Activated CD4-positive, alpha-beta T cell treated with anti-CD3 and anti-CD28 coated beads, Interleukin-2, Interleukin-4, amounts not matched to agents 100 ng/mL and 50 ng/mL, durations not matched to agents 16 hours and 8 hours (primary cell): ENCODE measurements around the gene SLC20A1.

ENCODE experiments used
- DNase-seq: peaks from one replicate; pipeline ENCODE4 v3.0.0-alpha.2; 2020; ENCODE audit warnings: low spot score

The SLC20A1 gene

DNA sequence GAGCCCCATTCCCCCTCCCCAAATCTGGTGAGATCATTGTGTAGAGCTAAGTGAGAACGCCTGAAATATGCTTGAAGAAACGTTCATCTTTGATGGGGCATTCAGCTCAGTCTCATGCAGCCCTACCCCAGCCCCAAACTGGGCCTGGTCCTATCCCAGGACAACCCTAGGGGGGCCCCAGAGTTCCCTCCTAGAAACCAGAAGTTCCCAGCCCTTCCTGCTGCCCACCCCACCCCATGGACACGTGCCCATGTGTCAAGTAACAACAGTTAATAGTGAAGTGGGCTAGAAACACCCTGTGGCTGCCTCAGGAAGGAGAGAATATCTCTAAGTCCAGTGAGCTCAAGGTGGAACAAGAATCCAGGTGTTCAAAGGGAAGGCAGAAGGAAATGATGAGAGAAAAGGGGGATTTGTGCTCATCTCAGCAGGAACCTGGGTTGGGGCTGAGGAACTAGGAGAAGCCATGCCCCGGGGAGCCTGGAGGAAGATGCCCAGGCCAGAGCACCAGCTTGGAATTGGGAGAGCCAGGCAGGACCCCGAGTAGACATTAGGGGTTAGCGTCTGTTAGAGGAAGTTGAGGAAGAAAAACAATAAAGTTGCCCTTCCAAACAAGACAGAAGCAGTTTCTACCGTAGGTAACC lies 20.1 kb upstream of the SLC20A1 start:
- DNase-seq = no peak

DNA sequence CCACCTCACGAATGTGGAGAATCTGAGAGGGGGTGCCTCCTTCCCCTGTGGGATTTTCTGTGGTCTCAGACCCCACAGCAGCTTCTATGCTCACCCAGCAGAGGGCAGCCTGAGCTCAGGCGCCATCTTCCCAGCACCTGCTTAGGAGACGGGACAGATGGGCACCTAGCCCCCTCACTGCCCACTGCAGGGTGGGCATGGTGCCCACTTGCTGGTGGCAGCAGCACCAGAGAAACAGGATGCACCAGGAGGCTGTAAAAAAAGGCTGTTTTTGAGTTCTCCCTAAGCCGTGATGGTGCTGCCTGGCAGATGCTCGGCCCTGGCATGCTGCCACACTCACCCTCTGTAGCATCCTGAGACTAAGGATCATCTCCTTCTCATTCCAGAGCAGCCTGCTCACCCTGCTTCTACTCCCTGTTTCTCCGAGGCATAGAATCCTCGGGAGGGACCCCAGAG lies 19.1 kb upstream of the SLC20A1 start:
- peak; percentile 67 for DNase-seq

DNA sequence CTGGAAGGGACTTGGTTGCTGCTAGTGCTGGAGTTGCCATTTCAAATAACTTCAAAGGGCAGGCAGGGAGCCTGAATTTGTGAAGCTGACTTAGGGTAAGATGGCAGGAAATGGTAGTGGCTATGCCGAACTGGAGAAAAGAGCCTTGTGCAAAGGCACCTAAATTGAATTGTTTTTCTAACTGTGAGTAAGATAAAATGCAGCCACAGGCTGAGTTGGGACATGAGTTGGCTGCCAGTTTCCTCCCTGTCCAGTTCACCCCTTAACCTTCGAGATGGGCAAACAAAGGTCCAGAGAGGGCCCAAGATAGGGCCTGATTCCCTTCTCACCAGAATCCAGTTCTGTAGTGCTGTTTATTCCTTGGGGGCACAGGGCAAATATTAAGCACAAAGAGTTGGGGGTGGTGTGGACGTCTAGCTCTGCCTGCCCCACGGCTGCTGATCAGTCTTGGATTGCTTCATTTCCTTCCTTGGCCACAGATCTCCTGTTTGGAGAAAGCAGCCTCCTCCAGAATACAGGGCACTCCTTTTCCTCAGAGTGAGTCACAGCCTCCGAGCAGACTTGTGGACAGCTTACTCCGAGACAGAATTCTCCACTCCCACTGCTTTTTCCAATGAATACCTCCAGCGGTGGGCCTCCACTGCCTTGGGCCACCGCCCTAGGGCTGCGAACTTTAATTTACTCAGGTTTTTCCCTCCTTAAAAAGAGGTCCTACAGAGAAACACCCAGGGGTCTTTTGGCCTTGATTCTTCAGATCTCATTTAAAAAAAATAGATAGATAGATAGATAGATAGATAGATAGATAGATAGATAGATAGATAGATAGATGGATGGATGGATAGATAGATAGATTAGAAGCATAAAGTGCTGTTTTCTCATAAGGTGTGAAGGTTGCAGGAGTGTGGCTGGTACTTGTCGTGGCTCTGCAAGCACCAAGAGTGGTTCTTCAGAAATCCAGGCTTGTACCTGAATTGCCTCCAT lies 18.4 kb upstream of the SLC20A1 start:
- DNase-seq = no peak

DNA sequence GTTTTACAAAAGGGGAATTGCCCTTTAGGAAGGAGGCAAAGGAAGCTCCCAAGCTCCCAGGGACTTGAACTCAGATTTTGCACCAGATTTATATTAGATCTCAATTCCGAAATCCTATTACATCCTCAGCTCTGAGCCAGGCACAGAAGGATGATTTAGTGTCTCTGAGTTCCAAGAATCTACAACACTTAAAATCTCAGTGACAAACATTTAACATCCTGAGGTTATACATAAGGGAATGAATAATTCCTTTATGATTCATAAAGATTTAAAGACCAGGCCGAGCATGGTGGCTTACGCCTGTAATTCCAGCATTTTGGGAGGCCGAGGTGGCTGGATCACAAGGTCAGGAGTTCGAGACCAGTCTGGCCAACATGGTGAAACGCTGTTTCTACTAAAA lies 16.5 kb upstream of the SLC20A1 start:
- DNase-seq = no peak

DNA sequence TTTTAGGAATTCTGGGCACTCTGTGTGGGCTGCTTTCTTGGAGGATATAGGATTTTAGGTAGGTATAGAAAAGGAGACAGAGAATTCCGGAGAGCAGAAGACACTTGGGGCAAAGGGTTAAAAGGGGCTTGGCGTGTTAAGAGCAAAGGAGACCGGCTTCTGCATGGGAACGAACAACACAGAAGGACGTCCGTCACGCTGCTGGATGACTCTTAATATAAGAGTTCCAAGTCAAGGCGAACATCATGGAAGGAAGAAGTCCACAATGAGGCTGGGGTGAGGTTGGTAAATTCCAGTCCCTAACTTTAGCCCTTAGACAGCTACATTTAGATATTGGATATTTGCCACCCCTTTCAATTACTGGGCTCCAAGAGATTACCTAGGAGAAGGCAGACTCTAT lies 15.9 kb upstream of the SLC20A1 start:
- DNase-seq = no peak

DNA sequence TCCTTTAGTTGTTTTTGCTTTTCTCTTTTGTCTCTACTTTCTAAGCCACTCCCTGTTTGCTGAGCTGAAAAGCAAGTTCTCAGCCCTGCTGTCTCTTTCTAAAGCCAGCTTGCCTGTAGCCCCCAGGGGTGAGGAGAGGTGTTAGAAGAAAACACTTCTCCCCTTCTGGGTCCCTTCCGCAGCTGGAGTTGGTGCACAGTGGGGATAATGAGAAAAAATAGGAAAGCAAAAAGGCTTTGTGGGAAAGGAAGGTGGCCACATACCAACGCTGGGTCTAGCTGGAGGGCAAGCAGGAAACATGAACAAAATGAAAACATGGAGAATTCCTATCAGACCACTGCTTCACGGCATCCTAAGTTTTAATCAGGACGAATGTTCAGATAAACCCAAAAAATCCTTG lies 15.5 kb upstream of the SLC20A1 start:
- no peak for DNase-seq

DNA sequence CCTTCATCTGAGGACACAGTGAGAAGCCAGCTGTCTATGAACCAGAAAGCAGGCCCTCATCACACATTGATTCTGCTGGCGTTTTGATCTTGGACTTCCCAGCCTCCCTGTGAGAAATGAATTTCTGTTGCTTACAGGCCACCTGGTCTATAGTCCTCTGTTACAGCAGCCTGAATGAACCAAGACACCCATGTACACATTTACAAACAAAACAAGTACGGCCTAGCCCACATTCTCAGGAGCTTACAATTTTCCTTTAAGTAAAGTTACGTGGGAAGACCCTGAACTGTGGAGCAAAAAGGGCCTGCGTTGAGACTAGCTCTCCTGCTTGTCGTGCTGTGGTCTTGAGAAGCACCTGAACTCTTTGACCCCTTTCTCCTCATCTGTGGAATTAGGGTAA lies 12.0 kb upstream of the SLC20A1 start:
- no peak for DNase-seq

DNA sequence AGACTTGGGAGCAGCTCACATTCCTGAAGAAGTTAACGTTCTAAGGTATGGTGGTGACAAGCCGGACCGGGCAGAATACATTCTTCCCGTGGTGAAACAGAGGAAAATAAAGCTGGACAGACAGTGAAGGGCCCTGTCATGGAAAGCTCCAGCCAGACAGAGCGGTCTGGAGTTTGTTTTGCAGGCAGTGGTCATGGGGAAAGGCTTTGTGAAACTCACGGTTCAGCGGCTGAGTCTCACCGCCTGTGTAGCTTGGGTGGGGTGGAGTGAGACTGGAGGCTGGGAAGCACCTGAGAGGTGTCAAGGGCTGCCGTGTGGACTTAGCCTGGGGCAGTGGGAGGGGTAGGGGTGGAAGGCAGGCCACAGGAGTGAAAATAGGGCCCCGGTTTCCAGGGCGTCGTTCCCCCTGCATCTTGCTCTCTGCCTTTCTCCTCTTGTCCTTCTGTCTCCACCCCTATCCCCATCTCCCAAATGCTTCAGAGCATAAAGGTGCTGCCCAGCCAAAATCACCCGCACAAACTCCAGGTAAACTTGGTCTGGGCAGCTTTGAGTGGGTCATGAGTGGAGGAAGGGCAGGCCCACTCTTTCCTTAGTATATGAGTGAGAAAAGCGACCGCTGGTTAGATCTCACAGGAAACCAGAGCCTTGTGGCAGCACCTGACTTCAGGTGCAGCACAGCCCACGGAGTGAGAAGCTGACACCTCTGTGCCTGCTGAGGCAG lies 11.4 kb upstream of the SLC20A1 start:
- DNase-seq = no peak

DNA sequence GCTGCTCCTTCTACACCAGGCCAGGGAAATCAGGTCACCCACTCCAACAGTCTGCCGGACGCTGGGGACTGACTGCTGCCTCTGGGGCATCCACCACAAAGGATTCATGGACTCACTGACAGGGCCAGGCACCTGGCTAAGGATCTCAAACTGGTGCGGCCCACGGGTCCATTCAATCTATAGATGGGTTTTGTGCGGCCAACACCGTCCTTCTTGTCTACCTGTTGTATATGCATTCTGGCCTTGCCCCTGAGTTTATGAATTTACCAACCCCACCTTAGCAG lies 10.9 kb upstream of the SLC20A1 start:
- DNase-seq = no peak

DNA sequence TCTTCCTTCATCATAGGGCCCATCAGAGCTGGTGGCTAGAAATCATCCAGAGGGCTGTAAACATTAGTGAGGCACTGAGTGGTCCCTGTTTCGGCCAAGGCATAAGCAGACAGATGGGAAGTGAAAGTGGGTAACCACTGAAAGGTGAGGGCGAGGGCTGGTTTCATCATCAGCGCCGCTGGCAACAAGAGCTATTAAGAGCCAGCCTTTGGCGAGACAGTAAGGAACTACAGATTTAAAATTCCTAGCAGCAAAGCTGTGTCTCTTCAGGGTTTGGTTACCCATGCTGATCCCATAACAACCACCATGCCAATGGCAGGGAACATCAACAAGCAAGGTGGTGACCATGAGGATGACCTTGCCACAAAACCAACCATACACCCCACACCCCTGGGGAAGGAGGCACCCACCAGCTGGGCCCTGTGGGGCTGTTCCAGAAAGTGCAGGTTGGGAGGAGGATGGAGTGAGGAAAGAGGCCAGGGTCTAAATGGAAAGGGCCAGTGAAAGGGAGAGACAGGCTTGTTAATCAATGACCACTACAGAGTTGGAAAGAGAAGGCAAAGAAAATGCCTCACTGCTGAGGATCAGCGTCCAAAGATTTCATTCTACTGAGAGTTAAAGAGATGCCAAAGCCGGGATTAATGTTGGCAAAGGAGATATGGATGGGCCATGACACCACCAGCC lies 9.0 kb upstream of the SLC20A1 start:
- DNase-seq = no peak

DNA sequence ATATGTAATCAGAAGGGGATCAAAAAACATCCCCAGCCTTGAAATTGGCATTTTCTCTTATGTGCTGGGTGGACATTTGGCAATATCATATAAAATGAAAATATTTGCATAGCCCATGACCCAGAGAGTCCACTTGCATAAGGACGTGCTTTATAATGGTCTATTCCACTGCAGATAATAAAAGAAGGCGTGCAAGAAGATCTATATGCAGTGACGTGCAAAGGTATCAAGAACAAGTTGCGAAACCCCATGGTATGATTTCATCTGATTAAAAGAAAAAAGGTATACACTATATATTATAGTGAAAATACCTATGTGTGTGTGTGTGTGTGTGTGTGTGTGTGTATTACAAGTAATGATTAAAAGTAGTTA lies 8.5 kb upstream of the SLC20A1 start:
- DNase-seq = no peak

DNA sequence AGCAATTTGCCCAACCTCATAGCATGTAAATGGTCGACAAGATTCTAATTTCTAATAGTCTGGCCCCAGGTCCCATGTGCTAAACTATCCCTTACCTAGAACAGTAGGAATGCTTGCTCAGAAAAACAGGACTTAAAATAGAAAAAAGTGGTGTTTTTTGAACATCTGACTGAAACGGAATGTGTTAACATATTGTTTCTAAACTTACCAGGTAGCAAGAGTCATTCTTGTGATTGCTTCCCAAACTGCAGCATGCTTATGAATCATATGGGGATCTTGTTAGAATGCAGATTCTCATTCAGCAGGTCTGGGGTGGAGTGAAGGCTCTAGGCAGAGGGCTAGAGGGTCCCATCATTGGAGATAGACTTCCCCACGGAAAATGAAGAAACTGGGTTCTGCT lies 5.8 kb upstream of the SLC20A1 start:
- no peak for DNase-seq

DNA sequence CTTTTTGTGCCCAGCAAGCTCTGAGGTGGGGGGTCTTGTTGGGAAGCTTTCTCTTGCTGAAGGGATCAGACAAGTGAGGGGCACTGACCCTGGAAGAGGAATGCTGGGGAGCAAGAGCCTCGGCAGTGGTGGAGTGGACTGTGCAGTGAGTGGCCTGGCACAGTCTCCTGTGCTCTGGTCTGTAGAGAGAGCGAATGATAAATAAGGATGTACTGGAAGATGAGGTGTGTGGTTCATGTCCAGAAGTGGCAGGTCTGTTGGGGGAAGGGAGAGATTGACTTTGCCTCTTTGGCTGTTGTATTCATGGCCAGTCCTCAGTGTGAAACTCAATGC lies 5.3 kb upstream of the SLC20A1 start:
- DNase-seq = no peak

DNA sequence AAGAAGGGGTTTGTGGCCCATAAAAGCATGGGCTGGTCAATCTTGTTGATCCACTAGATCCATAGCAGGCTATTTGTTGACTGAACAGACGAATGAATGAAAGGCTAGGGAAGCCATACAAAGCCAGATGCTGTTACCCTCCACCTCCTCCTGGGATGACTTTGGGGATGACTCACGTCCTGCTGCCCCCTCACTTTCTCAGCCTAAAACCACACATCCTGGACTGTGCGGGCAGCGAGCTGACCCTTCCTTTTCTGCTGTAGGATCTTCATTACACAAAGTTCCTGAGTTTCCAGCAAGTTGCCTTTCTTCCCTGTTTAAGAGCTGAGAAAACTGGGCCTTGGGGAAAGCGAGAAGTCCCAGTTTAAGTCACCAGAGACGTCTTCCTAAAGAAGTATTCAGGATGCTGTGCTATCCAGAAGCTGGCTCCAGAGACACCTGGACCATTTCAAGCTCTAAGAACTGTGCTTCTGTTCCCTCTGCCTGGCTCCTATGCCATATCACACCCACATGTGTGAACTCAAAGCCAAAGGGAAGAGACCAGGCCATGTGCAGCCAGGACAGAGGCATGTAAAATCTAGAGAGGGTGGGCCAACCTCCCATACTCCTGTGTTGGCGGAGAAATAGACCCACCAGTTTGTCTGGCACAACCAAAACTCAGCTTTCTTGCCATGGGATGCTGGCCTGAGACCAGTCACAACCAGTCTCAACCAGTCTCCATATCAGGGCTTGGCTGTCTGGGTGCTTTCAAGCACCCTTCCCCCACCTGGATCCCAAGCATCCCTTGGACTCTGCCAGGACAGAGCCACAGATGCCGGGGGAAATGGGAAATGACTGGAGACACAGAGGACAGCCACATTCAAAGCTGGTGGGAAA lies 4.7 kb upstream of the SLC20A1 start:
- DNase-seq = no peak

DNA sequence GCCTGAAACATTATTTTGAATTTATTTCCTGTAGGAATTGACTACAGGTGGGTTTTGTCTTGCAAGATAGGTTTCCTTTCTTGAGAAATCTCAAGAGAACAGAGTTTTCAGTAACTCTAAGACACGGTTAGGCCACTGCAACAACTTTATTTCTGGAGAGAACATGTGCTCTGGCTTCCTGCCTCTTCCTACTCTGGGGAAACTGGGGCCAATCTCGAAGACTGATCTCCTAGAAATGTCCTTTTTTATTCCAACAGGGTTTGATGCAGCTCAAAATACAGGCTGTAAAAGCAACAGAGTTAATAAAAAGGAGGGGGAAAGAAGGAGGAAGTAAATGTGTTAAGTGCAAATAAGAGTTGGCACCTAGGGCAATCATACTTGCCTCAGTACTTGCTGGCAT lies 4.0 kb upstream of the SLC20A1 start:
- DNase-seq = no peak

DNA sequence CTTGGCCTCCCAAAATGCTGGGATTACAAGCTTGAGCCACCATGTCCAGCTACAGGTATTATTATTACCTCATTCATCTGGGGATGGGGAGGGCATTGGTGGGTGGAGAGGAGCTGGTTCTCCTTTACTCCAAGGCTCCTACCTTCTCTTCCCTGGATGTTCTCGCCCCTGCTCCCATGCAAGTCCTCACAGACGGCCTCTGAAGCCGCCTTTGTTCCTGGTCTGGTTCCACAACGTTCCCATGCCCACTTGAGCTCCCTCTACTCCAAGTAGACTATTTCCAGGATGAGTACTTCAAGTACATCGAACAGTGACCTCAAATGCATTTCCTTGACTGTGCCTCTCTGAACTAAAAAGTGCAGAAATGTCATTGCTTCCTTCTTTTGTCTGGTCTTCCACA lies 3.2 kb upstream of the SLC20A1 start:
- no peak for DNase-seq

DNA sequence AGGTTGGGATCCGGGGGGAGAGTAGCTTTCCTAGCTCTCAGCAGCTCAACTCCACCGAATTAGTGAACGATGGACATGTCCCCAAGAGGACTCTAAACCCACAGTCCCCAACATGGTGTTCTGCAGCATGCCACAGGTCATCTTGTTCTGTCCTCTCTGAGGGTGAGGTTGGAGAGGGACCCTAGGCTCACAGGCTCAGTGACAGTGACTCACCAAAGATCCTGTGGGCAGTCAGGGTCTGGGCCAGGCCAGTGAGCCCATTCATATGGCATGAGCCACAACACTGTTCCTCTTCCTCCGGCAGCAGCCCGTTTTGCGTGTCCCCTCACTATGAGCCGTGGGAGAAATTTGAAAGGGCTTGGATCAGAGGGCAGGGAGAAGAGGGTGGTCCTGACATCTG lies 2.8 kb upstream of the SLC20A1 start:
- DNase-seq = no peak

DNA sequence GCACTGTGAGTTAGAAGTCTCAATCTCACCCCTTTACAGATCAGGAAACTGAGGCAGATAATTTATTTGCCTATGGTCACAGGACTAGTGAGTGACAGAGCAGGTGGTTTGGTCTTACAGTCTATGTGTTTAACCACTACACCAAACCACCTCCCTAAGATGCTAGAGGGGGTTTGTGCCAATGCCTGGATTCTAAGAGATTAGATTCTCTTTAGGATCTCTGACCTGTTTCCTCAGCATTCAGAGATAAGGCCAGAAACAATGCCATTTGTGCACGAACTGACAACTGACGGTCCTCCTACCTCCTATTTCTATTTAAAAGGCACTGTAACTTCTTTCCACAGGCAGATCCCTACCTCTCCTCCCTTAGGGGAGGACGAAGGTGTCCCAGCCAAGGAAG lies 2.3 kb upstream of the SLC20A1 start:
- DNase-seq = no peak

DNA sequence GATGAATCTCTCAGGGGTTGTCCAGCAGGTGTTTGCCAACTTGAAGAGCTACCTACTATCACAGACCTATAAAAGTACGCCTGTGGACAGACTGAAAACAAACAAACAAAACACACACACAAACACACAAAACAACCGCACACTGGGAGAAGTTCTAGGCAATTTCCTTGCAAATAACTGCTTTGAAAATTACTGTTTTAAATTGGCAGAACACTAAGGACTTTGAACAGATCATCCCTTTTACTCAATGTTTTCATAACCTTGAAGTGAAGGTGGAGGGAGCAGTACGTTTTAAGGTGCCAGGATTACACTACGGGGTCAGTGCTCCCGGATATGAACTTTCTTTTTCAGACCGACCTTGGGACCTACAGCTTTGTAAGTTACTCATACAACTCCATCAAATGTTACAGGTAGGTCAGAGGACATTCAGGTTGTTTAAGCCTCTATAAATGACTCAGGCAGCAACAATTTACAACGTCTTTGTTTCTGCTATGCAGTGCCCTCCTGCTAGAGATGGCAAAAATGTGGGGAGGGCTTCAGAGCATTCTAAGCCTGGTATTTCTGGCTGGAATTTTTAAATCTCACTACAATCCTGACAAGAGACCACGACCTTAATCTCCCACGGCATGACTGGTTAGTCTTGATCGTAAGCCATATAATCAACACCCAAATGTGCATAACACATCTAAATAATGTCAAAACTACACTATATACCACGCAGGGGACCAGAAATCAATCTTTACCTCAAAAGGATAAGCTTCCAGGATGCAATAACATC lies 1.4 kb upstream of the SLC20A1 start:
- no peak for DNase-seq

DNA sequence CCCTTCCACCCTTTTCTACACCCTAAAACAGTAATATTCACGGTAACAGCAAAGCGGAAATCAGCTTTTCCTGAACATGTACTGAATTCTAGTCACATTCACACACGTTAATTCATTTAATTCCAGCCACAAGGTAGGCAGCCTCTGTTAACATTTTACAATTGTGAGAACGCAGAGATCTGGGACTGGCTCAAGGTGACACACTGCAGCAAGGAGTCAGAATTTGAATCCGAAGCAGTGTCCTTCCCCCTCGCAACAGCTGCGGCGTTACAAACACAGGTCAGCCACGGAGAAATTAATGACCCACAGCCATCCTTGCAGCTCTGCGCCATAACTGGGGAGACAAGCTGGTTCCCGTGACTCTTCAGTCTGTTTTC lies 818 bp upstream of the SLC20A1 start:
- no peak for DNase-seq
